ENCODE measurements around the gene LSP1. TPM values are rescaled to one million over a fixed set of nuclear protein-coding genes. Genes with fewer than 3 reads are reported as not detected.

The LSP1 gene
- total RNA-seq, 1 donor from 2014 or later, result 41.9 TPM

DNA sequence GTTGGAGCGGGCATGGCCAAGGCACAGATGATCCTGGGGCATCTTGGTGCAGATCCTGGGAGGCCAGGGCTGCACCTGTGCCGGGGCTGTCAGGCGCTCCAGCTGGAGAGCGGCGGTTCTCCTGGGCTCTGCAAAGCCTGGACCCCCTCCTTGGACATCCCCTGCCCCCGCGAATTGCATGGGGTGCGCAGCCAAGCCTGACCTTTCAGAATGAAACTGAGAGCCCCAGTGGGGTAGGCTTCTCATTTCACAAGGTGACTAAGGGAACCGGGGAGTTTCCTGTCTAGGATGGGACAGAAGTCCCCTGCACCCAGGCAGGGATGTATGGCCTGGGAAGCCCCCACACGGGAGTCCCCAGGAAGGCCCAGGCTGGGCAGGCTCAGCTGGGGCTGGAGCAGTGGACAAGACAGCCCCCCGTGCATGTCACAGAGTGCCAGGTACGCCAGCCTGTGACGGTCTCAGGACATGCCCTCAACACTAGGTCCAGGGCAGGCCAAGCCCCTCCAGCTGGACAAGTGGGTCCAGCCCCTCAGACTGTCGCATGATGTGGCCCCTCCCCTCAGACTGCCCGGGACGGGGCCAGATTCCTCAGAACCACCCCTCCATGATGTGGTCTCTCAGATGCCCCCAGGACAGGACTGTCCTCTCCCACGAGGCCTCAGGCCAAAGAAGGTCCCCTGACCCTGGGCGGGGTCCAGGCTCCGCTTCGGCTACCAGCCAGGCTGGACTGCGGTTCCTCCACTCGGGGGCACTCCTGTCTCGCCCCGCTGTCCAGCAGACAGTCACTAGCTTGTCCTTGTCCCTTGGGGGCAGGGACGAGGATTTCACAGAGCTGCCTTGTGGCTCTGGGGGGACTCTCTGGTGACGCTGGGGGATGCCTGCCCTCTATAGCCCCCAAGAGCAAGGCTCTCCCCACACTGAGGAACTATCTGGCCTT lies 2.3 kb downstream of the LSP1 start:
- Histone ChIP-seq H3K9me3 (no peaks in the 10 kb centered on the region), H3K36me3 (no peaks in the 10 kb centered on the region), H3K4me1 (no peaks in the 10 kb centered on the region), H3K27ac (no peak overlapping the region), H3K27me3 (no peaks in the 10 kb centered on the region), H3K4me3 (no peak overlapping the region)
- no peak for DNase-seq (ENCODE audit: low spot score in 2 of 2)
- intact Hi-C loops (cut with DNase I), result no loop called here
- TF ChIP-seq, protein P1, sequence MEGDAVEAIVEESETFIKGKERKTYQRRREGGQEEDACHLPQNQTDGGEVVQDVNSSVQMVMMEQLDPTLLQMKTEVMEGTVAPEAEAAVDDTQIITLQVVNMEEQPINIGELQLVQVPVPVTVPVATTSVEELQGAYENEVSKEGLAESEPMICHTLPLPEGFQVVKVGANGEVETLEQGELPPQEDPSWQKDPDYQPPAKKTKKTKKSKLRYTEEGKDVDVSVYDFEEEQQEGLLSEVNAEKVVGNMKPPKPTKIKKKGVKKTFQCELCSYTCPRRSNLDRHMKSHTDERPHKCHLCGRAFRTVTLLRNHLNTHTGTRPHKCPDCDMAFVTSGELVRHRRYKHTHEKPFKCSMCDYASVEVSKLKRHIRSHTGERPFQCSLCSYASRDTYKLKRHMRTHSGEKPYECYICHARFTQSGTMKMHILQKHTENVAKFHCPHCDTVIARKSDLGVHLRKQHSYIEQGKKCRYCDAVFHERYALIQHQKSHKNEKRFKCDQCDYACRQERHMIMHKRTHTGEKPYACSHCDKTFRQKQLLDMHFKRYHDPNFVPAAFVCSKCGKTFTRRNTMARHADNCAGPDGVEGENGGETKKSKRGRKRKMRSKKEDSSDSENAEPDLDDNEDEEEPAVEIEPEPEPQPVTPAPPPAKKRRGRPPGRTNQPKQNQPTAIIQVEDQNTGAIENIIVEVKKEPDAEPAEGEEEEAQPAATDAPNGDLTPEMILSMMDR (IDR thresholded peaks at IDR 0.05), result no peak

DNA sequence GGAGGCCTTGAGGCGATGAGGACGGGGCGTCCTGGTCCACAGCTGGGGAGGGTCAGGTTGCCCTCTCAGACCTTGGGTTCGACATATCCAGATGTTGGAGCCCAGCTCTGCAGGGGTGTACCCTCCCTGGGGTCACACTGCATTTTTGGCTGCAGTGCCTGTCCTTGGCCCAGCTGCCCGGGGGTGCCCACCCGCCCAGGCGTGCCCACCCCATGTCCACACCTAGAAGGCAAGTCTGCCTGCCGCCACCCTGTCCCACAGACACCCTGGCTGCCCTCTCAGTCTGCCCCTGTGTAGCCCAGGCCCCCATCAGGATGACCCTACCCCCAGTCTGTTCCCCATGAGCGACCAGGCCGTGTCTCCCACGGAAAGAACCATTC lies 3.0 kb downstream of the LSP1 start:
- no peaks in the 10 kb centered on the region for H3K36me3 ChIP-seq
- no peaks in the 10 kb centered on the region for H3K9me3 ChIP-seq
- intact Hi-C loops (cut with DNase I), result no loop called here
- H3K4me1 ChIP-seq, result no peaks in the 10 kb centered on the region
- H3K27me3 ChIP-seq, result no peaks in the 10 kb centered on the region
- H3K27ac ChIP-seq, result no peak overlapping the region
- DNase-seq (ENCODE audit: low spot score in 2 of 2), result no peak
- TF ChIP-seq, protein P1 (IDR thresholded peaks at IDR 0.05), result no peak
- H3K4me3 ChIP-seq, result no peak overlapping the region

DNA sequence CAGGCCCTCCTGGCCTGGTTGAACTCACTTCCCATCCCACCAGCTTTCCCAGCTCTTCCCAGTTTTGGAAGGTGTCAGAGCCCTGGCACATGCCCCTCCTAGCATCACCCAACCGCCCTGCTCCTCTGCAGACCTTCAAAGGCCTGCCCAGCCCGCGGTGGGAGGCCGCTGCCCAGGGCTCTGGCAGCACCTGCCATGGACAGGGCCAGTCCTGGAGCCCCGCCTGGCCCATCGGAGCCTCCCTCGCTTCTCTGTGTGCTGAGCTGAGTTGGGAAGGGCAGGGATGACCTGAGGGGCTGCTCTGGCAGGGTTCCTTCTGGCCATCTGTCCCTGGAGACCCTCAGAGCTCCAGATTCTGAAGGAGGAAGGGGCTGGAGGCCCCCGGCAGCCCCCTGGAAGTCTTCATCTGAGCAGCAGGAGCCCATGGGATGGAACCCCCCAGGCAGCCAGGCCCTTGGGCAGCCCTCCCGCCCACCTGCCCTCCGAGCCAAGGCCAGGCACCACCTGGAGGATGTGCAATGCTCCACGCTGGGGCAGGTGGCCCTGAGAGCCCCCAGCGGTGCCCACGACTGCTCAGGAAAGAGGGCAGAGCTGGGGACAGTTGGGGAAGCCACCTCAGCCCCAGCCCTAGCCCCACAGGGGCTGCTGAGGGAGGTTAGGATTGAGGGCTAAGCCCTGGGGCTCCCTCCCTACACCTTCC lies 3.6 kb downstream of the LSP1 start:
- Histone ChIP-seq H3K9me3 (no peaks in the 10 kb centered on the region), H3K27me3 (no peaks in the 10 kb centered on the region), H3K4me3 (no peak overlapping the region), H3K4me1 (no peaks in the 10 kb centered on the region), H3K36me3 (no peaks in the 10 kb centered on the region), H3K27ac (no peak overlapping the region)
- TF ChIP-seq, protein P1 (IDR thresholded peaks at IDR 0.05), result no peak
- no peak for DNase-seq (ENCODE audit: low spot score in 2 of 2)
- intact Hi-C loops (cut with DNase I), result no loop called here

DNA sequence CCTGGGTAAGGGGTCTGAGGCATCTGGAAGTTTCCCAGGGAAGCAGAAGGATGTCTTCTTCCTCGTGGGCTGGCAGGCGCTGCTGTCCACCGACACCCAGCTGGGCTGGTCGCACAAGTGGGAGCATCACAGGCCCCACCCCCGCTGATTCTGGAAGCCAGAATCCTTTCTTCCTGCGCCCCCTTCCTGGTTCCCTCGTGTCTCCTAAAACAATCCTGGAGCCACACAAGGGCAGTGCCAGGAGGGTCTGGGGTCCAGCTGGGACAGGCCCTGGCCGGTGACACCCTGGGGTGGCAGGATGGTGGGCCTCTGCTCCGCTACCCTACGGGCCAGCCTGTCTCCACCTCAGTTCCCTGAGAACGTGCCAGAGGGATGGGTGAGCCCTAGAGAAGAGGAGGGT lies 4.2 kb downstream of the LSP1 start:
- Histone ChIP-seq H3K36me3 (no peaks in the 10 kb centered on the region), H3K27ac (no peak overlapping the region), H3K4me1 (no peaks in the 10 kb centered on the region), H3K4me3 (no peak overlapping the region), H3K9me3 (no peaks in the 10 kb centered on the region), H3K27me3 (no peaks in the 10 kb centered on the region)
- intact Hi-C loops (cut with DNase I), result no loop called here
- no peak for DNase-seq (ENCODE audit: low spot score in 2 of 2)
- TF ChIP-seq, protein P1 (IDR thresholded peaks at IDR 0.05), result no peak

DNA sequence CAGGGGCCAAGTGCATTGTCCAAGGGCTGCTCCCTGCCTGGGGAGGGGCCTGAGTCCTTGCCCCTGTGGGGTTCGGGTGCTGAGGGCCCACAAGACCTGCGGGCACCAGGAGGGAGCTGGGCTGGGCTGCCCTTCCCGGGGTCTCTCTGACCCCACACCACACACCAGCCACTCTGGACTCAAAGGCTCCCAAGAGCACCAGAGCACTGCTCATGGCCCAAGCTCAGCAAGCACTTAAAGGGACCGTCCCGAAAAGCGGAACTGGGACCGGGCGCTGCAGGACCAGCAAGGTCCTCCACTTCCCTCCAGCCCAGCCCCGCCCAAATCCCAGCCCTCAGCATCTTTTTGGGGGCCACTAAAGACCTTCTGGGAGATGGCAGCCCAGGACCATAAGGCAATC lies 5.3 kb downstream of the LSP1 start:
- no peaks in the 10 kb centered on the region for H3K36me3 ChIP-seq
- intact Hi-C loops (cut with DNase I), result no loop called here

More for the DNA sequence above, 5.3 kb downstream of the LSP1 start:
- Histone ChIP-seq H3K9me3 (no peaks in the 10 kb centered on the region), H3K4me1 (peaks cover 0 to 5% of the 10 kb centered on the region in 2 donors), H3K27ac (no peak overlapping the region), H3K4me3 (no peak overlapping the region), H3K27me3 (no peaks in the 10 kb centered on the region)
- TF ChIP-seq, protein P1 (IDR thresholded peaks at IDR 0.05), result no peak
- no peak for DNase-seq (ENCODE audit: low spot score in 2 of 2)
